K562 (cell line): ENCODE data around the gene GAPVD1. TPM values are rescaled to one million over a fixed set of nuclear protein-coding genes. Genes with fewer than 3 reads are reported as not detected.

Experiments
- BRF1 ChIP-seq: IDR thresholded peaks from 3 replicates; pipeline ENCODE4 v1.6.1; 2011; ENCODE audit warnings: borderline replicate concordance, mild to moderate bottlenecking; ENCODE audit not compliant: insufficient read length; ENCODE audit errors: extremely low read depth
- CREB5 ChIP-seq: fragments of 250-450 bp; sonication (Bioruptor Pico); IDR thresholded peaks from 2 replicates; pipeline ENCODE4 v1.5.0; 2020; ENCODE audit warnings: mild to moderate bottlenecking
- GABPB1 ChIP-seq: sonication (generic); formaldehyde crosslinking; IDR thresholded peaks from 2 replicates; pipeline ENCODE4 v1.8.0; 2022; ENCODE audit warnings: mild to moderate bottlenecking, missing genetic modification reagents
- KDM1A ChIP-seq, 2 experiments: fragments of 450-650 bp; IDR thresholded peaks; 2 replicates each; pipeline ENCODE4 v1.6.1; 2016; ENCODE audit warnings: mild to moderate bottlenecking in 2 of 2
- MEF2D ChIP-seq: conservative IDR thresholded peaks from 2 replicates; pipeline ENCODE4 v1.6.1; 2016; ENCODE audit warnings: low read depth, missing genetic modification characterization, missing compliant biosample characterization
- PBX2 ChIP-seq, 2 experiments: IDR thresholded peaks in 1 of 2; conservative IDR thresholded peaks in 1 of 2; 2 replicates each; pipeline ENCODE4 v1.6.1; 2016; ENCODE audit warnings: low read depth in 2 of 2, mild to moderate bottlenecking in 1 of 2, missing compliant biosample characterization in 1 of 2, missing genetic modification characterization in 1 of 2, moderate library complexity in 1 of 2
- RAD51 ChIP-seq: fragments of 450-650 bp; IDR thresholded peaks from 2 replicates; pipeline ENCODE4 v1.7.1; 2016; ENCODE audit warnings: low read depth, mild to moderate bottlenecking, borderline replicate concordance
- TEAD4 ChIP-seq, 2 experiments: sonication (generic) in 1 of 2; formaldehyde crosslinking in 1 of 2; IDR thresholded peaks; 2 replicates each; pipeline versions ENCODE4 v1.6.1 to v1.8.0; 2012 to 2022; ENCODE audit warnings: borderline replicate concordance in 1 of 2, inconsistent platforms in 1 of 2, low read length in 1 of 2, mild to moderate bottlenecking in 1 of 2, missing genetic modification reagents in 1 of 2
- XRCC3 ChIP-seq: fragments of 450-650 bp; IDR thresholded peaks from 2 replicates; pipeline ENCODE4 v1.6.1; 2017; ENCODE audit warnings: mild to moderate bottlenecking, moderate library complexity
- ZC3H8 ChIP-seq: fragments of 450-650 bp; IDR thresholded peaks from 2 replicates; pipeline ENCODE4 v1.6.1; 2017
- polyA plus RNA-seq, 8 experiments: library from polyadenylated mRNA; depleted of rRNA in 4 of 8; stranded (reverse) in 5 of 8; unstranded in 3 of 8; fragments of >200 nt; fragmentation: Nextera tagmentation in 2 of 8; fragmentation: Illumina TruSeq in 1 of 8; extraction: Ambion mirVana in 2 of 8; extraction: Trizol in 1 of 8; gene quantifications; 2 replicates each; pipeline versions ENCODE4 v1.2.1 to v1.2.3, GENCODE V29; 2011 to 2014; ENCODE audit warnings: inconsistent platforms in 1 of 8, missing spikeins in 1 of 8
- total RNA-seq, 7 experiments: library from RNA; depleted of rRNA in 6 of 7; stranded (reverse); fragments of >200 nt in 6 of 7; fragmentation: Illumina TruSeq in 2 of 7; extraction: Trizol in 2 of 7; gene quantifications; 2 replicates each; pipeline versions ENCODE4 v1.2.1 to v1.2.3, GENCODE V29; 2011 to 2021; ENCODE audit warnings: low replicate concordance in 1 of 7
- TF ChIP-seq, protein P1 (sequence below): fragments of 450-650 bp; IDR thresholded peaks from 2 replicates; pipeline ENCODE4 v1.6.1; 2017; ENCODE audit warnings: antibody characterized with exemption, mild to moderate bottlenecking
- TF ChIP-seq, protein P2 (sequence below): fragments of 450-650 bp; formaldehyde crosslinking; IDR thresholded peaks from 2 replicates; pipeline ENCODE4 v1.4.0; 2022; ENCODE audit warnings: missing genetic modification characterization
- TF ChIP-seq, protein P3 (sequence below): fragments of 450-650 bp; IDR thresholded peaks from 2 replicates; pipeline ENCODE4 v1.6.1; 2016; ENCODE audit warnings: antibody characterized with exemption

GAPVD1 gene
- total and polyA plus RNA-seq, 9 of the 15 experiments (the other 6 are each of a cell fraction or from before 2014, with no cell fraction given) = 9.5 to 66.1 (median 45.5) TPM

DNA sequence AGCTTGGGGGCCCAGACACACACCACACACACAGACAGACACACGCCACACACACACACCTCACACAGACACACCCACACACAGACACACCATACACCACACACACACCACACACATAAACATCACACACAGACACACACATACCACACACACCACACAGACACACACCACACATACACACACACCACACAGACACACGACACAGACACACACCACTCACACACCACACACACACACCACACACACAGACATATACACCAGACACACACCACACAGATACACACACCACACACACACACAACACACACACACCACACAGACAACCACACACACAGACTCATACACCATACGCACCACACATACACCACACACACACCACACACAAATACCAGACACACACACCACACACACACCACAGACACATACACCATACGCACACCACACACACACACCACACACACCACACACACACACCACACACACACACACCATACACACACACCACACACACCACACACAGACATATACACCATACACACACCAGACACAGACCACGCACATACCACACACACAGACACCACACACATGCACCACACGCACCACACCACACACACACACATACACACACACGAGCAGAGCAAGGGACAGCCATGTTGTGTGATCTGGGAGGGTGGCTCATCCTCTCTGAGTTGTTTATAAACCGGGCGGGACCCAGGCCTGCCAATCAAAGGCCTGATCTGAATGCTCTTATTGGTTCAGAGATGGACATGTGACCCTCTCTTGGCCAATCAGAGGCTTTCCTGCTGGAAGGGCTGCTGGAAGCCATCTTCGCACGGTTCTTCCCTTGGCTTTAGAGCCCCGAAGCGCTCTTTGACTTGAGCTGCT is 148.3 kb downstream of the GAPVD1 start (continued):
- TF ChIP-seq CREB5 (CRISPR knock-in tag) = no peak
- no peak for TF ChIP-seq XRCC3
- TF ChIP-seq RAD51 = peak; percentile 95
- 0 out of 2 replicates have a peak, but pooled peaks have one; percentile 58 for TF ChIP-seq ZC3H8
- TF ChIP-seq, protein P1, sequence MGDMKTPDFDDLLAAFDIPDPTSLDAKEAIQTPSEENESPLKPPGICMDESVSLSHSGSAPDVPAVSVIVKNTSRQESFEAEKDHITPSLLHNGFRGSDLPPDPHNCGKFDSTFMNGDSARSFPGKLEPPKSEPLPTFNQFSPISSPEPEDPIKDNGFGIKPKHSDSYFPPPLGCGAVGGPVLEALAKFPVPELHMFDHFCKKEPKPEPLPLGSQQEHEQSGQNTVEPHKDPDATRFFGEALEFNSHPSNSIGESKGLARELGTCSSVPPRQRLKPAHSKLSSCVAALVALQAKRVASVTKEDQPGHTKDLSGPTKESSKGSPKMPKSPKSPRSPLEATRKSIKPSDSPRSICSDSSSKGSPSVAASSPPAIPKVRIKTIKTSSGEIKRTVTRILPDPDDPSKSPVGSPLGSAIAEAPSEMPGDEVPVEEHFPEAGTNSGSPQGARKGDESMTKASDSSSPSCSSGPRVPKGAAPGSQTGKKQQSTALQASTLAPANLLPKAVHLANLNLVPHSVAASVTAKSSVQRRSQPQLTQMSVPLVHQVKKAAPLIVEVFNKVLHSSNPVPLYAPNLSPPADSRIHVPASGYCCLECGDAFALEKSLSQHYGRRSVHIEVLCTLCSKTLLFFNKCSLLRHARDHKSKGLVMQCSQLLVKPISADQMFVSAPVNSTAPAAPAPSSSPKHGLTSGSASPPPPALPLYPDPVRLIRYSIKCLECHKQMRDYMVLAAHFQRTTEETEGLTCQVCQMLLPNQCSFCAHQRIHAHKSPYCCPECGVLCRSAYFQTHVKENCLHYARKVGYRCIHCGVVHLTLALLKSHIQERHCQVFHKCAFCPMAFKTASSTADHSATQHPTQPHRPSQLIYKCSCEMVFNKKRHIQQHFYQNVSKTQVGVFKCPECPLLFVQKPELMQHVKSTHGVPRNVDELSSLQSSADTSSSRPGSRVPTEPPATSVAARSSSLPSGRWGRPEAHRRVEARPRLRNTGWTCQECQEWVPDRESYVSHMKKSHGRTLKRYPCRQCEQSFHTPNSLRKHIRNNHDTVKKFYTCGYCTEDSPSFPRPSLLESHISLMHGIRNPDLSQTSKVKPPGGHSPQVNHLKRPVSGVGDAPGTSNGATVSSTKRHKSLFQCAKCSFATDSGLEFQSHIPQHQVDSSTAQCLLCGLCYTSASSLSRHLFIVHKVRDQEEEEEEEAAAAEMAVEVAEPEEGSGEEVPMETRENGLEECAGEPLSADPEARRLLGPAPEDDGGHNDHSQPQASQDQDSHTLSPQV = no peak
- TF ChIP-seq BRF1 = no peak
- 0 out of 2 replicates have a peak, but pooled peaks have one; percentile 41 for TF ChIP-seq TEAD4 (IDR thresholded peaks at IDR 0.05; ENCODE audit: low read length)
- no peak for TF ChIP-seq TEAD4 (CRISPR knock-in tag; IDR thresholded peaks at IDR 0.05; ENCODE audit: borderline replicate concordance)
- TF ChIP-seq KDM1A (IDR thresholded peaks at IDR 0.05) = 0 out of 4 replicates have a peak, but pooled peaks have one; percentile 28 to 39
- peak; percentile 85 for TF ChIP-seq MEF2D (tag)
- no peak for TF ChIP-seq GABPB1 (CRISPR knock-in tag)
- TF ChIP-seq, protein P2, sequence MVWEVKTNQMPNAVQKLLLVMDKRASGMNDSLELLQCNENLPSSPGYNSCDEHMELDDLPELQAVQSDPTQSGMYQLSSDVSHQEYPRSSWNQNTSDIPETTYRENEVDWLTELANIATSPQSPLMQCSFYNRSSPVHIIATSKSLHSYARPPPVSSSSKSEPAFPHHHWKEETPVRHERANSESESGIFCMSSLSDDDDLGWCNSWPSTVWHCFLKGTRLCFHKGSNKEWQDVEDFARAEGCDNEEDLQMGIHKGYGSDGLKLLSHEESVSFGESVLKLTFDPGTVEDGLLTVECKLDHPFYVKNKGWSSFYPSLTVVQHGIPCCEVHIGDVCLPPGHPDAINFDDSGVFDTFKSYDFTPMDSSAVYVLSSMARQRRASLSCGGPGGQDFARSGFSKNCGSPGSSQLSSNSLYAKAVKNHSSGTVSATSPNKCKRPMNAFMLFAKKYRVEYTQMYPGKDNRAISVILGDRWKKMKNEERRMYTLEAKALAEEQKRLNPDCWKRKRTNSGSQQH = peak; percentile 95
- TF ChIP-seq, protein P3, sequence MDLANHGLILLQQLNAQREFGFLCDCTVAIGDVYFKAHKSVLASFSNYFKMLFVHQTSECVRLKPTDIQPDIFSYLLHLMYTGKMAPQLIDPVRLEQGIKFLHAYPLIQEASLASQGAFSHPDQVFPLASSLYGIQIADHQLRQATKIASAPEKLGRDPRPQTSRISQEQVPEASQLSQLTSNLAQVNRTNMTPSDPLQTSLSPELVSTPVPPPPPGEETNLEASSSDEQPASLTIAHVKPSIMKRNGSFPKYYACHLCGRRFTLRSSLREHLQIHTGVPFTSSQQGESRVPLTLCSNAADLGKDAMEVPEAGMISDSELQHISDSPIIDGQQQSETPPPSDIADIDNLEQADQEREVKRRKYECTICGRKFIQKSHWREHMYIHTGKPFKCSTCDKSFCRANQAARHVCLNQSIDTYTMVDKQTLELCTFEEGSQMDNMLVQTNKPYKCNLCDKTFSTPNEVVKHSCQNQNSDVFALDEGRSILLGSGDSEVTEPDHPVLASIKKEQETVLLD = peak; percentile 60; the same call in 1 of the 2 replicates
- peak; percentile 78 for TF ChIP-seq PBX2 (CRISPR knock-in tag; IDR thresholded peaks at IDR 0.05; ENCODE audit: low read depth)
- peak; percentile 92 for TF ChIP-seq PBX2 (tag; conservative IDR thresholded peaks at IDR 0.05; ENCODE audit: low read depth)
